HCT116 (cell line): ENCODE results near the gene MYO10. TPM values are rescaled to one million over a fixed set of nuclear protein-coding genes. Genes with fewer than 3 reads are reported as not detected.

Experiments
- ATAC-seq: fragments of 200-7000 bp; cut with Tn5 transposase; 2 replicates; pipeline ENCODE4 v1.9.1; 2020; ENCODE audit warnings: mild to moderate bottlenecking, moderate library complexity
- BruUV-seq: library from RNA; stranded (reverse); fragments of 400-500 nt; replicated peaks from 2 replicates; lab custom pipeline; 2021; lab: Mats Ljungman, UMichigan
- CTCF ChIA-PET: fragments of 300-600 bp; sonication (Branson Sonifier 250); formaldehyde crosslinking; loops from one replicate; lab custom pipeline; 2021; ENCODE audit warnings: antibody characterized with exemption; lab: Charles Lee
- POLR2A ChIA-PET: fragments of 300-600, 350-600 bp; sonication (Branson Sonifier 250); formaldehyde crosslinking; loops from one replicate; lab custom pipeline; 2021; ENCODE audit warnings: antibody characterized with exemption; lab: Charles Lee
- RAD21 ChIA-PET, 2 experiments: fragments of 300-600 bp; sonication (Branson Sonifier 250); formaldehyde crosslinking; loops; one replicate each; lab custom pipeline; 2023; ENCODE audit warnings: low total read pairs in 2 of 2; ENCODE audit not compliant: uncharacterized antibody in 2 of 2, unreplicated experiment in 2 of 2, low non-redundant PET in 1 of 2; lab: Charles Lee
- DNase-seq: peaks from one replicate; pipeline ENCODE4 v3.0.0-alpha.2; 2010; ENCODE audit warnings: low read depth, low spot score
- H2AFZ ChIP-seq: fragments of 200-600 bp; shearing (Covaris generic), sonication (generic); 2 replicates; pipeline ENCODE4 v1.6.1; 2017; ENCODE audit warnings: low read depth, mixed run types, mixed read lengths, antibody characterized with exemption, low read length; ENCODE audit not compliant: poor library complexity, severe bottlenecking
- H3K27ac ChIP-seq: 2 replicates; pipeline ENCODE4 v1.5.1; 2012; ENCODE audit warnings: low read depth, low read length
- H3K27me3 ChIP-seq: fragments of 200-600 bp; sonication (generic); 2 replicates; pipeline ENCODE4 v1.6.1; 2016; ENCODE audit warnings: mixed run types, low read length, mixed read lengths; ENCODE audit not compliant: insufficient read depth
- H3K36me3 ChIP-seq, 2 experiments: fragments of 200-500 bp in 1 of 2; fragments of 200-600 bp in 1 of 2; sonication (Bioruptor generic) in 1 of 2; sonication (generic) in 1 of 2; 2 replicates each; pipeline versions ENCODE4 v1.5.1 to v1.6.1; 2014 to 2016; ENCODE audit warnings: low read length in 2 of 2, inconsistent platforms in 1 of 2, mixed read lengths in 1 of 2, mixed run types in 1 of 2; ENCODE audit not compliant: insufficient read depth in 2 of 2, control insufficient read depth in 1 of 2
- H3K4me1 ChIP-seq, 2 experiments: fragments of 200-600 bp in 1 of 2; sonication (generic) in 1 of 2; 2 replicates each; pipeline versions ENCODE4 v1.5.1 to v1.6.1; 2012 to 2017; ENCODE audit warnings: low read length in 2 of 2, inconsistent platforms in 1 of 2, mild to moderate bottlenecking in 1 of 2, mixed read lengths in 1 of 2, mixed run types in 1 of 2, moderate library complexity in 1 of 2; ENCODE audit not compliant: insufficient read depth in 2 of 2, control insufficient read depth in 1 of 2
- H3K4me2 ChIP-seq: fragments of 200-600 bp; sonication (generic); 2 replicates; pipeline ENCODE4 v1.6.1; 2017; ENCODE audit warnings: mixed run types, low read length, mixed read lengths
- H3K4me3 ChIP-seq, 2 experiments: fragments of 200-600 bp in 1 of 2; sonication (generic) in 1 of 2; replicated peaks in 1 of 2; 2 replicates each; pipeline ENCODE4 v1.5.1; 2011 to 2016; ENCODE audit warnings: low read length in 2 of 2, control low read depth in 1 of 2, low read depth in 1 of 2, mild to moderate bottlenecking in 1 of 2, mixed read lengths in 1 of 2, mixed run types in 1 of 2
- H3K79me2 ChIP-seq: fragments of 200-600 bp; sonication (generic); 2 replicates; pipeline ENCODE4 v1.6.1; 2017; ENCODE audit warnings: mild to moderate bottlenecking, mixed run types, low read length, moderate library complexity, mixed read lengths; ENCODE audit not compliant: insufficient read depth
- H3K9ac ChIP-seq: fragments of 200-600 bp; sonication (generic); 2 replicates; pipeline ENCODE4 v1.6.1; 2016; ENCODE audit warnings: low read length, mixed read lengths
- H3K9me2 ChIP-seq: fragments of 200-600 bp; sonication (generic), shearing (Covaris generic); 2 replicates; pipeline ENCODE4 v1.6.1; 2017; ENCODE audit warnings: mixed run types, mild to moderate bottlenecking, moderate library complexity; ENCODE audit not compliant: insufficient read depth
- H3K9me3 ChIP-seq, 2 experiments: fragments of 200-500 bp in 1 of 2; fragments of 200-600 bp in 1 of 2; sonication (Bioruptor generic) in 1 of 2; sonication (generic) in 1 of 2; 2 replicates each; pipeline ENCODE4 v1.6.1; 2014 to 2017; ENCODE audit warnings: low read length in 2 of 2, mixed read lengths in 2 of 2, inconsistent platforms in 1 of 2, low read depth in 1 of 2, mild to moderate bottlenecking in 1 of 2, mixed run types in 1 of 2, moderate library complexity in 1 of 2; ENCODE audit not compliant: control insufficient read depth in 1 of 2, insufficient read depth in 1 of 2
- H4K20me1 ChIP-seq: fragments of 200-600 bp; sonication (generic), shearing (Covaris generic); 2 replicates; pipeline ENCODE4 v1.6.1; 2017; ENCODE audit warnings: mixed run types, mild to moderate bottlenecking, moderate library complexity; ENCODE audit not compliant: insufficient read depth
- CEBPB ChIP-seq: IDR thresholded peaks from 2 replicates; pipeline ENCODE4 v1.6.1; 2012; ENCODE audit warnings: low read depth
- EGR1 ChIP-seq: IDR thresholded peaks from 2 replicates; pipeline ENCODE4 v1.6.1; 2012; ENCODE audit warnings: low read depth
- ELF1 ChIP-seq: IDR thresholded peaks from 2 replicates; pipeline ENCODE4 v1.6.1; 2012; ENCODE audit warnings: low read depth, borderline replicate concordance
- EZH2 ChIP-seq: fragments of 200-600 bp; sonication (generic); IDR thresholded peaks from 2 replicates; pipeline ENCODE4 v1.6.1; 2017; ENCODE audit warnings: antibody characterized with exemption, mixed run types
- EZH2phosphoT487 ChIP-seq: fragments of 200-600 bp; IDR thresholded peaks from 2 replicates; pipeline ENCODE4 v1.6.1; 2018; ENCODE audit warnings: antibody characterized with exemption, borderline replicate concordance
- JUND ChIP-seq: IDR thresholded peaks from 2 replicates; pipeline ENCODE4 v1.6.1; 2012
- POLR2A ChIP-seq: IDR thresholded peaks from 2 replicates; pipeline ENCODE4 v1.7.0; 2011; ENCODE audit warnings: borderline replicate concordance; ENCODE audit not compliant: insufficient read depth, insufficient read length; ENCODE audit errors: extremely low read depth
- POLR2AphosphoS5 ChIP-seq: IDR thresholded peaks from 2 replicates; pipeline ENCODE4 v1.6.1; 2011; ENCODE audit warnings: mild to moderate bottlenecking, low read depth, low read length, moderate library complexity
- RAD21 ChIP-seq: IDR thresholded peaks from 2 replicates; pipeline ENCODE4 v1.6.1; 2012; ENCODE audit warnings: low read depth, mild to moderate bottlenecking
- SP1 ChIP-seq: IDR thresholded peaks from 2 replicates; pipeline ENCODE4 v1.6.1; 2012; ENCODE audit warnings: low read depth
- SRF ChIP-seq: IDR thresholded peaks from 2 replicates; pipeline ENCODE4 v1.6.1; 2012; ENCODE audit warnings: low read depth
- TCF7L2 ChIP-seq: IDR thresholded peaks from 2 replicates; pipeline ENCODE4 v1.7.0; 2011; ENCODE audit warnings: borderline replicate concordance, inconsistent platforms; ENCODE audit not compliant: insufficient read depth, insufficient read length; ENCODE audit errors: extremely low read depth
- YY1 ChIP-seq: IDR thresholded peaks from 2 replicates; pipeline ENCODE4 v1.6.1; 2011; ENCODE audit warnings: low read length, low read depth, moderate library complexity, mild to moderate bottlenecking; ENCODE audit not compliant: insufficient replicate concordance; ENCODE audit errors: extremely low read depth
- ZFX ChIP-seq: fragments of 450-650 bp; IDR thresholded peaks from 2 replicates; pipeline ENCODE4 v1.6.1; 2017
- ZNF274 ChIP-seq: fragments of 200-500 bp; sonication (Bioruptor generic); IDR thresholded peaks from 2 replicates; pipeline ENCODE4 v1.6.1; 2014; ENCODE audit warnings: mild to moderate bottlenecking, low read depth, low read length, inconsistent platforms
- intact Hi-C: fragments of 100-400 bp; cut with micrococcal nuclease; formaldehyde crosslinking; loops from 2 replicates; pipeline ENCODE4 v1.10.0; 2022
- total RNA-seq: library from RNA; stranded (reverse); gene quantifications from one replicate; pipeline ENCODE4 v1.2.1, GENCODE V29; 2021; ENCODE audit not compliant: unreplicated experiment
- TF ChIP-seq, protein P1 (sequence below), 3 experiments: fragments of 200-600 bp in 1 of 3; sonication (generic) in 1 of 3; IDR thresholded peaks in 2 of 3; conservative IDR thresholded peaks in 1 of 3; 2 replicates each; pipeline ENCODE4 v1.5.1; 2012 to 2017; ENCODE audit warnings: low read depth in 2 of 3, low read length in 2 of 3, antibody characterized with exemption in 1 of 3, borderline replicate concordance in 1 of 3, control low read depth in 1 of 3, mild to moderate bottlenecking in 1 of 3, mixed read lengths in 1 of 3, mixed run types in 1 of 3, moderate library complexity in 1 of 3; ENCODE audit not compliant: insufficient read depth in 1 of 3
- TF ChIP-seq, protein P2 (sequence below): IDR thresholded peaks from 2 replicates; pipeline ENCODE4 v1.6.1; 2011; ENCODE audit warnings: mild to moderate bottlenecking, low read length, moderate library complexity; ENCODE audit not compliant: insufficient replicate concordance; ENCODE audit errors: extremely low read depth
- TF ChIP-seq, protein P3 (sequence below): IDR thresholded peaks from 2 replicates; pipeline ENCODE4 v1.6.1; 2012; ENCODE audit warnings: low read depth
- TF ChIP-seq, protein P4 (sequence below): IDR thresholded peaks from 2 replicates; pipeline ENCODE4 v1.6.1; 2012

Gene MYO10
- total RNA-seq, 1 experiment from 2014 or later = 34.9 TPM

DNA sequence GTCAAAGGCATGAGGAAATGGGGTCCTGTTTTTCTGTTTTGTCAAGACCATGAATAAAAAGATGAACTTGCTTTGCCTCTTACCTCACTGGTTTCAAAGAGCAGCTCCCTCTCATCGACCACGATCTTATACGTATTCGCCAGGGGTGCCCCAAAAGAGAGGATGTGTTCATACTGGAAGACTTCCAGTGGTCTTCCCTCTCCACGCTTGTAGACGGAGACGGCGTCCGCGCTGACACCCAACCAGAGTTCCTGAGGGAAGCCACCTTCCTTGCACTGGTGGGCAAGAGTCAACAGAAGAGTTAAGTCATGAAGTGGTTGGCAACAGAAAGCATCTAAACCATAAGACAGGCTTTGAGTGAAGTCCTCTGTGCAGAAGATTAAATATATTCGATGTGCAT, 267.9 kb downstream of the MYO10 start:
- Histone ChIP-seq H3K9me3 (no peaks in the 10 kb centered on the region), H3K4me1 (no peaks in the 10 kb centered on the region), H4K20me1 (no peaks in the 10 kb centered on the region), H3K27ac (no peak overlapping the region), H3K4me2 (no peak overlapping the region), H3K36me3 (peaks cover 12% of the 10 kb centered on the region in 2 experiments; a peak in 3 of 4 replicates), H3K27me3 (no peaks in the 10 kb centered on the region), H3K4me3 (no peak overlapping the region), H3K9ac (no peak overlapping the region), H2AFZ (no peak overlapping the region), H3K9me2 (no peaks in the 10 kb centered on the region), H3K79me2 (no peaks in the 10 kb centered on the region)
- ATAC-seq (no peak), DNase-seq (no peak)
- intact Hi-C loops = no loop called here
- no TSS peak for BruUV-seq
- ChIA-PET POLR2A (no interaction called here), RAD21 (no interaction called here), CTCF (no interaction called here)
- TF ChIP-seq JUND (no peak), YY1 (no peak), ZNF274 (no peak), EGR1 (no peak), SP1 (no peak), CEBPB (no peak), SRF (no peak), EZH2phosphoT487 (no peak), EZH2 (no peak), TCF7L2 (no peak), ELF1 (no peak), RAD21 (no peak), POLR2AphosphoS5 (no peak), ZFX (no peak), POLR2A (no peak)
- TF ChIP-seq, protein P1, sequence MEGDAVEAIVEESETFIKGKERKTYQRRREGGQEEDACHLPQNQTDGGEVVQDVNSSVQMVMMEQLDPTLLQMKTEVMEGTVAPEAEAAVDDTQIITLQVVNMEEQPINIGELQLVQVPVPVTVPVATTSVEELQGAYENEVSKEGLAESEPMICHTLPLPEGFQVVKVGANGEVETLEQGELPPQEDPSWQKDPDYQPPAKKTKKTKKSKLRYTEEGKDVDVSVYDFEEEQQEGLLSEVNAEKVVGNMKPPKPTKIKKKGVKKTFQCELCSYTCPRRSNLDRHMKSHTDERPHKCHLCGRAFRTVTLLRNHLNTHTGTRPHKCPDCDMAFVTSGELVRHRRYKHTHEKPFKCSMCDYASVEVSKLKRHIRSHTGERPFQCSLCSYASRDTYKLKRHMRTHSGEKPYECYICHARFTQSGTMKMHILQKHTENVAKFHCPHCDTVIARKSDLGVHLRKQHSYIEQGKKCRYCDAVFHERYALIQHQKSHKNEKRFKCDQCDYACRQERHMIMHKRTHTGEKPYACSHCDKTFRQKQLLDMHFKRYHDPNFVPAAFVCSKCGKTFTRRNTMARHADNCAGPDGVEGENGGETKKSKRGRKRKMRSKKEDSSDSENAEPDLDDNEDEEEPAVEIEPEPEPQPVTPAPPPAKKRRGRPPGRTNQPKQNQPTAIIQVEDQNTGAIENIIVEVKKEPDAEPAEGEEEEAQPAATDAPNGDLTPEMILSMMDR (IDR thresholded peaks at IDR 0.05 in 2 of 3, conservative IDR thresholded peaks at IDR 0.05 in 1 of 3; ENCODE audit: borderline replicate concordance in 1 of 3, insufficient read depth in 1 of 3, low read depth in 2 of 3, low read length in 2 of 3) = no peak
- TF ChIP-seq, protein P2, sequence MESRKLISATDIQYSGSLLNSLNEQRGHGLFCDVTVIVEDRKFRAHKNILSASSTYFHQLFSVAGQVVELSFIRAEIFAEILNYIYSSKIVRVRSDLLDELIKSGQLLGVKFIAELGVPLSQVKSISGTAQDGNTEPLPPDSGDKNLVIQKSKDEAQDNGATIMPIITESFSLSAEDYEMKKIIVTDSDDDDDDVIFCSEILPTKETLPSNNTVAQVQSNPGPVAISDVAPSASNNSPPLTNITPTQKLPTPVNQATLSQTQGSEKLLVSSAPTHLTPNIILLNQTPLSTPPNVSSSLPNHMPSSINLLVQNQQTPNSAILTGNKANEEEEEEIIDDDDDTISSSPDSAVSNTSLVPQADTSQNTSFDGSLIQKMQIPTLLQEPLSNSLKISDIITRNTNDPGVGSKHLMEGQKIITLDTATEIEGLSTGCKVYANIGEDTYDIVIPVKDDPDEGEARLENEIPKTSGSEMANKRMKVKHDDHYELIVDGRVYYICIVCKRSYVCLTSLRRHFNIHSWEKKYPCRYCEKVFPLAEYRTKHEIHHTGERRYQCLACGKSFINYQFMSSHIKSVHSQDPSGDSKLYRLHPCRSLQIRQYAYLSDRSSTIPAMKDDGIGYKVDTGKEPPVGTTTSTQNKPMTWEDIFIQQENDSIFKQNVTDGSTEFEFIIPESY = no peak
- TF ChIP-seq, protein P3, sequence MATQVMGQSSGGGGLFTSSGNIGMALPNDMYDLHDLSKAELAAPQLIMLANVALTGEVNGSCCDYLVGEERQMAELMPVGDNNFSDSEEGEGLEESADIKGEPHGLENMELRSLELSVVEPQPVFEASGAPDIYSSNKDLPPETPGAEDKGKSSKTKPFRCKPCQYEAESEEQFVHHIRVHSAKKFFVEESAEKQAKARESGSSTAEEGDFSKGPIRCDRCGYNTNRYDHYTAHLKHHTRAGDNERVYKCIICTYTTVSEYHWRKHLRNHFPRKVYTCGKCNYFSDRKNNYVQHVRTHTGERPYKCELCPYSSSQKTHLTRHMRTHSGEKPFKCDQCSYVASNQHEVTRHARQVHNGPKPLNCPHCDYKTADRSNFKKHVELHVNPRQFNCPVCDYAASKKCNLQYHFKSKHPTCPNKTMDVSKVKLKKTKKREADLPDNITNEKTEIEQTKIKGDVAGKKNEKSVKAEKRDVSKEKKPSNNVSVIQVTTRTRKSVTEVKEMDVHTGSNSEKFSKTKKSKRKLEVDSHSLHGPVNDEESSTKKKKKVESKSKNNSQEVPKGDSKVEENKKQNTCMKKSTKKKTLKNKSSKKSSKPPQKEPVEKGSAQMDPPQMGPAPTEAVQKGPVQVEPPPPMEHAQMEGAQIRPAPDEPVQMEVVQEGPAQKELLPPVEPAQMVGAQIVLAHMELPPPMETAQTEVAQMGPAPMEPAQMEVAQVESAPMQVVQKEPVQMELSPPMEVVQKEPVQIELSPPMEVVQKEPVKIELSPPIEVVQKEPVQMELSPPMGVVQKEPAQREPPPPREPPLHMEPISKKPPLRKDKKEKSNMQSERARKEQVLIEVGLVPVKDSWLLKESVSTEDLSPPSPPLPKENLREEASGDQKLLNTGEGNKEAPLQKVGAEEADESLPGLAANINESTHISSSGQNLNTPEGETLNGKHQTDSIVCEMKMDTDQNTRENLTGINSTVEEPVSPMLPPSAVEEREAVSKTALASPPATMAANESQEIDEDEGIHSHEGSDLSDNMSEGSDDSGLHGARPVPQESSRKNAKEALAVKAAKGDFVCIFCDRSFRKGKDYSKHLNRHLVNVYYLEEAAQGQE = no peak
- TF ChIP-seq, protein P4, sequence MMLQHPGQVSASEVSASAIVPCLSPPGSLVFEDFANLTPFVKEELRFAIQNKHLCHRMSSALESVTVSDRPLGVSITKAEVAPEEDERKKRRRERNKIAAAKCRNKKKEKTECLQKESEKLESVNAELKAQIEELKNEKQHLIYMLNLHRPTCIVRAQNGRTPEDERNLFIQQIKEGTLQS = no peak
